Kidney epithelial cell (primary cell): ENCODE results near the gene CCNG1. TPM values are rescaled to one million over a fixed set of nuclear protein-coding genes. Genes with fewer than 3 reads are reported as not detected.
"Not testable (repeated sequence)": the region's sequence is repeated elsewhere in the genome, so short reads cannot be mapped to it uniquely, and the experiment has no call there.

Experiments
- DNase-seq: peaks from one replicate; pipeline ENCODE4 v3.0.0-alpha.2; 2010; ENCODE audit warnings: low read depth
- H3K27me3 ChIP-seq: 2 replicates; pipeline ENCODE4 v1.6.0; 2011; ENCODE audit warnings: low read length; ENCODE audit not compliant: control insufficient read depth, insufficient read depth
- H3K36me3 ChIP-seq: 2 replicates; pipeline ENCODE4 v1.5.1; 2011; ENCODE audit warnings: low read length; ENCODE audit not compliant: control insufficient read depth, insufficient read depth
- H3K4me3 ChIP-seq: 2 replicates; pipeline ENCODE4 v1.5.1; 2011; ENCODE audit warnings: low read depth, mild to moderate bottlenecking, control low read depth, low read length
- CTCF ChIP-seq: IDR thresholded peaks from 2 replicates; pipeline ENCODE4 v1.5.1; 2011; ENCODE audit warnings: mild to moderate bottlenecking, moderate library complexity, low read length, control low read depth, inconsistent platforms; ENCODE audit not compliant: insufficient read depth, poor library complexity, severe bottlenecking
- total RNA-seq: library from RNA; depleted of rRNA; stranded (reverse); fragments of >200 nt; gene quantifications from 2 replicates; pipeline ENCODE4 v1.2.3, GENCODE V29; 2015

Gene CCNG1
- total RNA-seq, 1 donor from 2014 or later = 206 TPM

GRCh38 chr5:163410505-163410904, 26.9 kb upstream of the CCNG1 start:
- DNase-seq = no peak
- Histone ChIP-seq H3K4me3 (no peak overlapping the region), H3K36me3 (no peaks in the 10 kb centered on the region), H3K27me3 (peaks cover 2% of the 10 kb centered on the region)
- TF ChIP-seq CTCF = no peak

- H3K4me3 ChIP-seq, H3K36me3 ChIP-seq, DNase-seq, H3K27me3 ChIP-seq: not testable (repeated sequence)
Measured at GRCh38 chr5:163415673-163416072, 21.7 kb upstream of the CCNG1 start.

- no peak for DNase-seq
- no peak for TF ChIP-seq CTCF
- Histone ChIP-seq H3K4me3 (no peak overlapping the region), H3K36me3 (no peaks in the 10 kb centered on the region), H3K27me3 (no peaks in the 10 kb centered on the region)
Measured at GRCh38 chr5:163424836-163425235, 12.6 kb upstream of the CCNG1 start.

- not testable (repeated sequence) for H3K27me3 ChIP-seq, H3K4me3 ChIP-seq, DNase-seq, H3K36me3 ChIP-seq
Measured at GRCh38 chr5:163426128-163426527, 11.3 kb upstream of the CCNG1 start.

GRCh38 chr5:163432544-163432943, 4.9 kb upstream of the CCNG1 start:
- TF ChIP-seq CTCF = no peak
- H3K27me3 ChIP-seq = no peaks in the 10 kb centered on the region
- no peaks in the 10 kb centered on the region for H3K36me3 ChIP-seq
- DNase-seq = no peak
- H3K4me3 ChIP-seq = no peak overlapping the region

GRCh38 chr5:163433271-163433670, 4.1 kb upstream of the CCNG1 start:
- no peak for TF ChIP-seq CTCF
- Histone ChIP-seq H3K36me3 (no peaks in the 10 kb centered on the region), H3K27me3 (no peaks in the 10 kb centered on the region), H3K4me3 (no peak overlapping the region)
- DNase-seq = no peak

- DNase-seq = peak; percentile 68
- no peak for TF ChIP-seq CTCF
Measured at GRCh38 chr5:163434401-163434866, 3.0 kb upstream of the CCNG1 start.

More at GRCh38 chr5:163434401-163434866, 3.0 kb upstream of the CCNG1 start:
- Histone ChIP-seq H3K36me3 (no peaks in the 10 kb centered on the region), H3K27me3 (no peaks in the 10 kb centered on the region), H3K4me3 (no peak overlapping the region)
